ENCODE results near the gene MACROD2. TPM values are rescaled to one million over a fixed set of nuclear protein-coding genes. Genes with fewer than 3 reads are reported as not detected.

The MACROD2 gene
- total RNA-seq, 1 donor from 2014 or later = 0.23 TPM

DNA sequence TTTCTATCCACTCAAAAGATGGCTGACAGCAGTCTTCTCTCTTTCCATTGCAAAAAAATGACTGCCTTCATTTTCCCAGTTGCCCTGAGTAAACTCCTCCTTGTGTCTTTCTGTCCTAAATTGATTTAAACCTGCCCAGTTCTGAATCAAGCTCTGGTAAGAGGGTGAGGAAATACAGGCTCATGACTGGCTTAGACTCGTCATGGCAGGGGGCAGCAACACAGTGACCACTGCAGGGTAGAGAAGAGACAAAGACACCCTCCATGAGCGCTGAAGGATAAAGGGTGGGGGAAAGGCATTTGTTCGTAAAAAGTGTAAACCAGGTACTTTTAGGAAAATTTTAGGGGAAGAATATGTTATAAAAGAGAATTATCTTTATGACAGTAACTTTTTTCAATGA is 1080.3 kb downstream of the MACROD2 start:
- no peak for DNase-seq (ENCODE audit: low read depth)
- no peak overlapping the region for H3K4me3 ChIP-seq (ENCODE audit: low read depth, low read length)
- TF ChIP-seq, protein P1, sequence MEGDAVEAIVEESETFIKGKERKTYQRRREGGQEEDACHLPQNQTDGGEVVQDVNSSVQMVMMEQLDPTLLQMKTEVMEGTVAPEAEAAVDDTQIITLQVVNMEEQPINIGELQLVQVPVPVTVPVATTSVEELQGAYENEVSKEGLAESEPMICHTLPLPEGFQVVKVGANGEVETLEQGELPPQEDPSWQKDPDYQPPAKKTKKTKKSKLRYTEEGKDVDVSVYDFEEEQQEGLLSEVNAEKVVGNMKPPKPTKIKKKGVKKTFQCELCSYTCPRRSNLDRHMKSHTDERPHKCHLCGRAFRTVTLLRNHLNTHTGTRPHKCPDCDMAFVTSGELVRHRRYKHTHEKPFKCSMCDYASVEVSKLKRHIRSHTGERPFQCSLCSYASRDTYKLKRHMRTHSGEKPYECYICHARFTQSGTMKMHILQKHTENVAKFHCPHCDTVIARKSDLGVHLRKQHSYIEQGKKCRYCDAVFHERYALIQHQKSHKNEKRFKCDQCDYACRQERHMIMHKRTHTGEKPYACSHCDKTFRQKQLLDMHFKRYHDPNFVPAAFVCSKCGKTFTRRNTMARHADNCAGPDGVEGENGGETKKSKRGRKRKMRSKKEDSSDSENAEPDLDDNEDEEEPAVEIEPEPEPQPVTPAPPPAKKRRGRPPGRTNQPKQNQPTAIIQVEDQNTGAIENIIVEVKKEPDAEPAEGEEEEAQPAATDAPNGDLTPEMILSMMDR (conservative IDR thresholded peaks at IDR 0.05; ENCODE audit: low read depth, low read length) = no peak

DNA sequence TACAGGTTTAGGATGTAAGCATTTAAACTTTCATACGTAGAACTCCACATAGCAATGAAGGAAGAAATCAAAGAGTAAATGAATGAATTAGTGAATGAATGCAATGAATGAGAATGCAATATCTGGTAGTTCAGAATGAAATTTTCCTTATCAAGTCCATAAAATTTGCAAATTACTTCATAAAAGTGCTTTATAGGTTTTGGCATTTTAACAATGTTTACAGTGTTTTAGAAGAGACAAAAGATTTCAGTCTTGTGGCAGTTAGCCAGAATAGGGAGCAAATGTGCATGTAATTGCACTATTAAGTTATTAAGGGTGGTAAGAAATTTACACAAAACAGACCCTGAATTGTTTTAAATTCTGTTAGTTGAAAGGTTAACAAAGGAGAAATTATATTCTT is 1081.5 kb downstream of the MACROD2 start:
- no peak for DNase-seq (ENCODE audit: low read depth)
- H3K4me3 ChIP-seq (ENCODE audit: low read depth, low read length) = no peak overlapping the region
- TF ChIP-seq, protein P1 (conservative IDR thresholded peaks at IDR 0.05; ENCODE audit: low read depth, low read length) = no peak

DNA sequence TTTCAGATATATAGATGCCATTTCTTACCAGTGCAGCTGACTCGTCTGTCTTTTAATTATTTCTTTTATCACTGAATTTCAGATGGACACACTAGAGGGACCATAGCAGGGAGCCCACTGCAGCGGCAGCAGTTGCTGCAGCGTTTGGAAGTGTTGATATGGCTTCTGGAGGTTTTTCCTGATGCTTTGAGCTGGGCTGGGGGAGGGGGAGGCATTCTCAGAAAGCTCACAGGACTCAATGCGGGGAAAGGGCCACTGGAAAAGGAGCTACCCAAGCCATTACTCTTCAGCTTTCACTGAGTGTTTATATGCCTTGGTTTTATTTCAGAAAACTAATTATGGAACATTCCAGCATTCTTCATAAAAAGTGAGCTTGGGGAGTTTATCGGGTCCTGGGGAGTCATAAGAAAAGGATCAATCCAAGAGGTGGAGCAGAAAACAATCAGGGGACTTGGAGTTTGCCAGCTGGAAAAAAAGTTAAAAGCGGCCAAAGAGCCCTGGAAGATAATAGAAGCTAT is 1082.5 kb downstream of the MACROD2 start:
- TF ChIP-seq, protein P1 (conservative IDR thresholded peaks at IDR 0.05; ENCODE audit: low read depth, low read length) = no peak
- H3K4me3 ChIP-seq (ENCODE audit: low read depth, low read length) = no peak overlapping the region
- no peak for DNase-seq (ENCODE audit: low read depth)

DNA sequence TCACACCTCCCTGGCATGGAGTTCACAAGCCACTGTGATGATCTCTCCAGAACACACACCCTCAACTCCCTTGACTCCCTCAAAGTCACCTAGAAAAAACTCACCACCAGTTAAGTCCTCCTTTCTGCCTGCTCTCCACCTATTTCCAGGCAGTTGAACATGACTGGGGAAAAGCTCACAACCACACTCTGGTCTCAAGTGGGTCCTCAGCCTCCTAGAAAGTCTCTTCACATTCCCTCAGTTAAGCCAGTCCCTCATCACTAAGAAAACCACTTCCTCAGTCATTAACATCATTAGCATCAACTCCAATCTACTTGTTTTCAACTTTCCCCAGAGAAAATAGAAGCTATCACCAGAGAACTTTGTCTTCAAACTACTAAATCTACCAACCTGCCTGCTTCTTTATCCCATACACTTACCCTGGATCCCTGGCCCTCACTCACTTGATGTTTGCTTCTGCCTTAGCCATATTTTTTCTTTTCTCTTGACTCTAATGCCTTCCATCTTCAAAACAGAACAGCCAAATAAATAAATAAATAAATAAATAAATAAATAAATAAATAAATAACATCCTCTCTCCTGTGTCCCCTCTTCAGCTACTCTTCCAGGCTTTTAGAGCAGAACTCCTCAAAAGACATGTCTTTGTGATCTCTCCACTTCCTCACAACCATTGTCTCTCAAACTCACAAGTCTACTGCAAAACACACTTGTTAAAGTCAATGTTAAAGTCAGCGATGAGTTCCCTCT is 1084.5 kb downstream of the MACROD2 start:
- no peak overlapping the region for H3K4me3 ChIP-seq (ENCODE audit: low read depth, low read length)
- TF ChIP-seq, protein P1 (conservative IDR thresholded peaks at IDR 0.05; ENCODE audit: low read depth, low read length) = no peak
- no peak for DNase-seq (ENCODE audit: low read depth)

DNA sequence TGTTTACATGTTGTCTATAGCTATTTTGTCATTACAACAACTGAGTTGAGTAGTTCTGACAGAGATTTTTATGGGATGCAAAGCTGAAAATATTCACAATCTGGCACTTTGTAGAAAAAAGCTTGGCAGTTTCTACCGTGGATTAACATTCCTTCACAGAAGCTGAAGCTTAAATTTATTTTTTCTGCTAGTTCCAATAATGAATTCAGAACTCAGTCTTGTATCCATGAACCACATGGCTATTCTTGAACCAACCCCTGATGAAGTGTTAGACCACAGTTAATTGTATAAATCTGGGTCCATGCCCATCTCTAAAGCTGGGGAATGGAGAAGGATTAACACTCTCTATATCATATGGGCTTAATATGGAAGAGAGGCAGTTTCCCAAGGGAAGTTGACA is 1085.9 kb downstream of the MACROD2 start:
- H3K4me3 ChIP-seq (ENCODE audit: low read depth, low read length) = no peak overlapping the region
- no peak for DNase-seq (ENCODE audit: low read depth)
- TF ChIP-seq, protein P1 (conservative IDR thresholded peaks at IDR 0.05; ENCODE audit: low read depth, low read length) = no peak

DNA sequence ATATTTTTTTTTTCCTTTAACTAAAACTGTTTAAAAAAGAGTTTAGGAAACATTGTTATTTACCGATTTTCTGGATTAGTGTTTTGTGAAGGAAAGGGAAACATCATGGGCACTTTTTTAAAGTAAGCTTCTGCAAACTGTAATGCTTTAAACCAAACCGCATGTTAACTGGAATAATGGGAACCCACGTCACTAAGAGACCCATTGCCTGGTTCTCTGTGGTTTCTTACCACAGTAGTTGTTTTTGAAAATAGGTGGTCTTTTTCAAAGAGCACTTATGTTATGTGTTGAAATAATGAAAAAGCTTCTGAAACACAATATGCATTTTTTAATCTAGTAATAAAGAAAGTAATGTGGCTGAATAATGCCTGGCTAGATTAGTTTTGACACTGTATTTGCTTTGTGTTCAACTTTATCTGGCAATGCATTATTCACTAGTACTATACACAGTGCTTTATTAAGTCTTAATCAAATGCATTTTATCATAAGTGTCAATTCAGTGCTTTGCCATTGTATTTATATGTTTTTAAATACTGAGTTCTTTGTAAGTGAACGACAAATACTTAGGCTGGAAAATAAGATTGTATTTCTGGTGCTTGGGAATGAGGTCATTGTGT is 1096.2 kb downstream of the MACROD2 start:
- TF ChIP-seq, protein P1 (conservative IDR thresholded peaks at IDR 0.05; ENCODE audit: low read depth, low read length) = no peak
- no peak overlapping the region for H3K4me3 ChIP-seq (ENCODE audit: low read depth, low read length)
- DNase-seq (ENCODE audit: low read depth) = no peak

All from epithelial cell of proximal tubule (primary cell).